OCI-LY3 (cell line): Measurements from ENCODE around the gene NRXN3.

Source experiments
- H2AFZ ChIP-seq: fragments of 200-600, 300-600 bp; shearing (Covaris generic); 2 replicates; pipeline ENCODE4 v1.6.0; 2014; ENCODE audit warnings: antibody characterized with exemption, low read depth, low read length
- H3K27ac ChIP-seq: fragments of 200-600, 300-600 bp; sonication (generic); 2 replicates; pipeline ENCODE4 v1.5.1; 2014; ENCODE audit warnings: mild to moderate bottlenecking, low read length, moderate library complexity, mixed read lengths
- H3K27me3 ChIP-seq: fragments of 200-600, 300-600 bp; sonication (generic); 2 replicates; pipeline ENCODE4 v1.6.1; 2014; ENCODE audit warnings: low read depth, low read length, mixed read lengths
- H3K36me3 ChIP-seq: fragments of 200-600, 300-600 bp; sonication (generic); replicated peaks from 2 replicates; pipeline ENCODE3; 2014; ENCODE audit warnings: low read depth, low read length, mixed read lengths
- H3K4me1 ChIP-seq: fragments of 300-600, 200-600 bp; sonication (generic); 2 replicates; pipeline ENCODE4 v1.6.1; 2014; ENCODE audit warnings: low read length, mixed read lengths
- H3K4me2 ChIP-seq: fragments of 200-600, 300-600 bp; sonication (generic); 2 replicates; pipeline ENCODE4 v1.6.1; 2014; ENCODE audit warnings: low read length, mixed read lengths
- H3K4me3 ChIP-seq: fragments of 300-600, 200-600 bp; sonication (generic); 2 replicates; pipeline ENCODE4 v1.5.1; 2014; ENCODE audit warnings: antibody characterized with exemption, mild to moderate bottlenecking, low read length, moderate library complexity
- H3K79me2 ChIP-seq: fragments of 300-600, 200-600 bp; shearing (Covaris generic); 2 replicates; pipeline ENCODE4 v1.6.1; 2014; ENCODE audit warnings: mild to moderate bottlenecking, low read length, mixed read lengths
- H3K9ac ChIP-seq: fragments of 300-600, 200-600 bp; shearing (Covaris generic); 2 replicates; pipeline ENCODE4 v1.6.0; 2014; ENCODE audit warnings: mild to moderate bottlenecking, low read length, moderate library complexity
- H3K9me3 ChIP-seq: fragments of 200-600, 300-600 bp; shearing (Covaris generic); 2 replicates; pipeline ENCODE4 v1.6.1; 2014; ENCODE audit warnings: low read length, mixed read lengths; ENCODE audit not compliant: insufficient read depth
- H4K20me1 ChIP-seq: fragments of 200-600, 300-600 bp; sonication (generic); 2 replicates; pipeline ENCODE4 v1.6.1; 2016; ENCODE audit warnings: low read length, mixed read lengths; ENCODE audit not compliant: insufficient read depth
- EZH2phosphoT487 ChIP-seq: fragments of 200-600 bp; shearing (Covaris generic); IDR thresholded peaks from 2 replicates; pipeline ENCODE4 v1.6.1; 2018; ENCODE audit warnings: antibody characterized with exemption, mixed run types, low read depth
- TF ChIP-seq, protein P1 (sequence below): fragments of 200-600, 300-600 bp; sonication (generic); IDR thresholded peaks from 2 replicates; pipeline ENCODE4 v1.5.1; 2014; ENCODE audit warnings: antibody characterized with exemption, low read length, low read depth

The NRXN3 gene

DNA sequence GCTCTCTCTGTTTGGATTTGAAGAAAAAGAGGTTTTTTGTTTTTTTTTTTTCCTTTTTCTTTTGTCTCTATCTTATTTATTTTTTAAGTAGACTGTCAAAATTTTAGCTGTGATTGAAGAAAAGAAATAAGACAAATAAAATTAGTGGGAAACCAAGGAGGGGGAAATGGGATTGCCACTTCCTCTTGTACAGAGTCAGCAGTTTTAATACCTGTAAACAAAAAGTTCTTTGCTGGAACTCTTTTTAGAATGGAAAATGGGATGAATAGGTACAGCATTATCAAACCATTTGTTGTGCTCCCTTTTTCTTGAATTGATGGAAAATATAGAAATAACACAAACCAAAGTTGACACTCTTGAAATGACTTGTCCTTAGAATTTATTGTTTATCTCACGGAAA lies 1360.4 kb downstream of the NRXN3 start:
- H3K36me3 ChIP-seq, result no peaks in the 10 kb centered on the region
- H3K4me3 ChIP-seq, result no peak overlapping the region
- no peaks in the 10 kb centered on the region for H4K20me1 ChIP-seq
- no peak overlapping the region for H2AFZ ChIP-seq
- H3K9me3 ChIP-seq, result no peaks in the 10 kb centered on the region
- no peak overlapping the region for H3K27ac ChIP-seq
- no peaks in the 10 kb centered on the region for H3K79me2 ChIP-seq
- no peak overlapping the region for H3K4me2 ChIP-seq
- H3K27me3 ChIP-seq, result no peaks in the 10 kb centered on the region
- no peak overlapping the region for H3K9ac ChIP-seq
- no peak for TF ChIP-seq EZH2phosphoT487
- TF ChIP-seq, protein P1, sequence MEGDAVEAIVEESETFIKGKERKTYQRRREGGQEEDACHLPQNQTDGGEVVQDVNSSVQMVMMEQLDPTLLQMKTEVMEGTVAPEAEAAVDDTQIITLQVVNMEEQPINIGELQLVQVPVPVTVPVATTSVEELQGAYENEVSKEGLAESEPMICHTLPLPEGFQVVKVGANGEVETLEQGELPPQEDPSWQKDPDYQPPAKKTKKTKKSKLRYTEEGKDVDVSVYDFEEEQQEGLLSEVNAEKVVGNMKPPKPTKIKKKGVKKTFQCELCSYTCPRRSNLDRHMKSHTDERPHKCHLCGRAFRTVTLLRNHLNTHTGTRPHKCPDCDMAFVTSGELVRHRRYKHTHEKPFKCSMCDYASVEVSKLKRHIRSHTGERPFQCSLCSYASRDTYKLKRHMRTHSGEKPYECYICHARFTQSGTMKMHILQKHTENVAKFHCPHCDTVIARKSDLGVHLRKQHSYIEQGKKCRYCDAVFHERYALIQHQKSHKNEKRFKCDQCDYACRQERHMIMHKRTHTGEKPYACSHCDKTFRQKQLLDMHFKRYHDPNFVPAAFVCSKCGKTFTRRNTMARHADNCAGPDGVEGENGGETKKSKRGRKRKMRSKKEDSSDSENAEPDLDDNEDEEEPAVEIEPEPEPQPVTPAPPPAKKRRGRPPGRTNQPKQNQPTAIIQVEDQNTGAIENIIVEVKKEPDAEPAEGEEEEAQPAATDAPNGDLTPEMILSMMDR, result no peak
- no peaks in the 10 kb centered on the region for H3K4me1 ChIP-seq

DNA sequence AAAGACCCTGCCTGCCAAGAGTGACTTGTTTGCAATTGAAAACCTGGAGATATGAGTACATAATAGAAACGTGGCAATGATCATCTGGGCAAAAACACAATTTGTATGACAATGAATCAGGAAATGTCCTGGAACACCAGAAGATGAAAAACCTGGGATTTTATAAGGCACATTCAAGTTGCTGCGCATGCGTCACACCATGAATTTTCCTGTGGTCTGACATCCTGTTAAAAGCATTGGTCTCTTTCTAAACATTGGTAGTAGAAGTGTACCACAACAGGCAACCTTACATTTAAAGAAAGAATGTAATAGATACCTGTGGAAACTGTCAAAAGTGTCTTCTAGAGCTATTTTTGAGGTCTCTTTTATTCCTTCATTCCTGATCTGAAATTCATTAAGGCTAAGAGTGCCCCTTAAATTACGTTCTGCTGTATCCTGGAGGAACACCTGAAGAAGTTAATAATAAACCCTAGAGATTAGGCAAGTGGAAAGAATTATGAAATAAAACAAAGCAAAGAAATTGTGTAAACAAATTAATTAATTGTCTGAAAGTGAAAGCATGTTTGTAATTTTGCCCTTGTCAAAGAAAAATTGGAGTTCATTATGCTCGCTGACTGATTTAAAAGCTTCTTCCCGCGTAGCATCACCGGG lies 1364.7 kb downstream of the NRXN3 start:
- Histone ChIP-seq H3K4me3 (no peak overlapping the region), H3K4me1 (no peaks in the 10 kb centered on the region), H3K27ac (no peak overlapping the region), H3K9ac (no peak overlapping the region), H3K27me3 (no peaks in the 10 kb centered on the region), H4K20me1 (no peaks in the 10 kb centered on the region), H3K36me3 (no peaks in the 10 kb centered on the region), H3K79me2 (no peaks in the 10 kb centered on the region), H3K4me2 (no peak overlapping the region), H2AFZ (no peak overlapping the region), H3K9me3 (no peaks in the 10 kb centered on the region)
- TF ChIP-seq EZH2phosphoT487, result no peak
- TF ChIP-seq, protein P1, result no peak

DNA sequence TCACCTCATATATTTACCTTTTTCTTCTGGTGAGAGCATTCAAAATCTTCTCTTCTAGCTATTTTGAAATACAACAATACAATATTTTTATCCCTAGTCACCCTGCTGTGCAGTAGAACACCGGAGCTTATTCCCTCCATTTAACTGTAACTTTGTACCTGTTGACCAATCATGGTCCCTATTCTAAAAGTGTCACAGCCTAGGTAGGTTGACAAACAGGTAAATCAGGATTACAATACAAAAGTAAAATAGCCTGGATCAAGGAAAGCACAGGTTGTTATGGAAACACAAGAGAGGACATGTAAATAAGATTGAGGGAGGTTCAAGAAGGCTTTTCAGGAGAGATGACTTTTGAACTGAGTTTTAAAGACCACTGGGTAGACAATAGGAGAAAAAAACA lies 1370.2 kb downstream of the NRXN3 start:
- no peaks in the 10 kb centered on the region for H3K36me3 ChIP-seq
- H2AFZ ChIP-seq, result no peak overlapping the region
- no peak for TF ChIP-seq EZH2phosphoT487
- TF ChIP-seq, protein P1, result no peak
- no peak overlapping the region for H3K9ac ChIP-seq
- H3K27ac ChIP-seq, result no peak overlapping the region
- no peaks in the 10 kb centered on the region for H3K9me3 ChIP-seq
- no peak overlapping the region for H3K4me3 ChIP-seq
- H3K4me1 ChIP-seq, result no peaks in the 10 kb centered on the region
- H3K4me2 ChIP-seq, result no peak overlapping the region
- no peaks in the 10 kb centered on the region for H4K20me1 ChIP-seq
- no peaks in the 10 kb centered on the region for H3K79me2 ChIP-seq
- H3K27me3 ChIP-seq, result no peaks in the 10 kb centered on the region

DNA sequence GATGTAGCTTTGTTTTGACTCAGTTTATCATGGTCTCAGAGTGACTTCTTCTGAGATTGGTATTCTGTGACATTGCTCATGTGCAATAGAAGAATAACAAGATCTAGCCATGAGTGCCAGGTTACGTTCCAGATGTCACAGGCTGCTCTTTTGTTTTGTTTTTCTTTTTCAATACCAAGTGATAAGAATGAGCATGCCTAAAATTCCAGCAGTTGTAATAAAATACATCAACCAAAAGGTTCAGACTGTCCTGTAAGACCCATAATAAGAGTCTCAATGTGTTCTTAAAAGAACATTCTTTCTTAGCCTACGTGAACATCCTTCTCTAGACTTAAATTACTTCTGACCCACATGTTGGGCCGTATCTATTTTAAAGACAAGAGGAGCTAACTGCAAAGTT lies 1371.9 kb downstream of the NRXN3 start:
- Histone ChIP-seq H3K9me3 (no peaks in the 10 kb centered on the region), H3K27me3 (no peaks in the 10 kb centered on the region), H4K20me1 (no peaks in the 10 kb centered on the region), H3K4me3 (no peak overlapping the region), H3K79me2 (no peaks in the 10 kb centered on the region), H3K4me2 (no peak overlapping the region), H3K9ac (no peak overlapping the region), H3K4me1 (no peaks in the 10 kb centered on the region), H3K36me3 (no peaks in the 10 kb centered on the region), H2AFZ (no peak overlapping the region), H3K27ac (no peak overlapping the region)
- TF ChIP-seq EZH2phosphoT487, result no peak
- TF ChIP-seq, protein P1, result no peak
